ENCODE results near the gene EVI2B.

DNA sequence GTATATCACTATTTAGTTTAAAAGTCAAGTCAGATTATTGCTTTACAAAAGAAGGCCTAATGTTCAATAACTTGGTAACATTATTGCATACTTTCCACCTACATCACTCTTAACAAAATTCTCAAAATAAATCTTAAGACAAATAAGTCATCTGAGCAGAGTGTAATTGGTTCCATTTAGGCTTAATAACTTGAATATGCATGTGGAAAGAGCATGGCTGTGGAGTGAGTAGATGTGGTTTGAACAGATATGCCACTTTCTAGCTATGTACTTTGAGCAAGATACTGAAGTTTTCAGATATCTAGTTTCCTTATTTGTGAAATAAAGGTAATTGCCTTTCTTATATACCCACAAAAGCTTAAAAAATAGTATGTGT is 14.3 kb upstream of the EVI2B start:
- TF ChIP-seq, protein P1, sequence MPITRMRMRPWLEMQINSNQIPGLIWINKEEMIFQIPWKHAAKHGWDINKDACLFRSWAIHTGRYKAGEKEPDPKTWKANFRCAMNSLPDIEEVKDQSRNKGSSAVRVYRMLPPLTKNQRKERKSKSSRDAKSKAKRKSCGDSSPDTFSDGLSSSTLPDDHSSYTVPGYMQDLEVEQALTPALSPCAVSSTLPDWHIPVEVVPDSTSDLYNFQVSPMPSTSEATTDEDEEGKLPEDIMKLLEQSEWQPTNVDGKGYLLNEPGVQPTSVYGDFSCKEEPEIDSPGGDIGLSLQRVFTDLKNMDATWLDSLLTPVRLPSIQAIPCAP (CRISPR knock-in tag; IDR thresholded peaks at IDR 0.05): no peak
- TF ChIP-seq CTCF (IDR thresholded peaks at IDR 0.05) (no peak), E2F4 (CRISPR knock-in tag; IDR thresholded peaks at IDR 0.05; ENCODE audit: borderline replicate concordance, low read depth) (no peak), E2F5 (CRISPR knock-in tag; IDR thresholded peaks at IDR 0.05) (no peak), ARID4B (CRISPR knock-in tag; IDR thresholded peaks at IDR 0.05; ENCODE audit: borderline replicate concordance) (no peak), PRDM15 (CRISPR knock-in tag; IDR thresholded peaks at IDR 0.05) (no peak), TEAD4 (CRISPR knock-in tag; IDR thresholded peaks at IDR 0.05) (no peak), USF2 (CRISPR knock-in tag; IDR thresholded peaks at IDR 0.05) (no peak), ZNF263 (CRISPR knock-in tag; IDR thresholded peaks at IDR 0.05; ENCODE audit: low read depth) (no peak)
- TF ChIP-seq, protein P2, sequence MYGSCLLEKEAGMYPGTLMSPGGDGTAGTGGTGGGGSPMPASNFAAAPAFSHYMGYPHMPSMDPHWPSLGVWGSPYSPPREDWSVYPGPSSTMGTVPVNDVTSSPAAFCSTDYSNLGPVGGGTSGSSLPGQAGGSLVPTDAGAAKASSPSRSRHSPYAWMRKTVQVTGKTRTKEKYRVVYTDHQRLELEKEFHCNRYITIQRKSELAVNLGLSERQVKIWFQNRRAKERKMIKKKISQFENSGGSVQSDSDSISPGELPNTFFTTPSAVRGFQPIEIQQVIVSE (CRISPR knock-in tag; IDR thresholded peaks at IDR 0.05; ENCODE audit: borderline replicate concordance): no peak
- TF ChIP-seq, protein P3, sequence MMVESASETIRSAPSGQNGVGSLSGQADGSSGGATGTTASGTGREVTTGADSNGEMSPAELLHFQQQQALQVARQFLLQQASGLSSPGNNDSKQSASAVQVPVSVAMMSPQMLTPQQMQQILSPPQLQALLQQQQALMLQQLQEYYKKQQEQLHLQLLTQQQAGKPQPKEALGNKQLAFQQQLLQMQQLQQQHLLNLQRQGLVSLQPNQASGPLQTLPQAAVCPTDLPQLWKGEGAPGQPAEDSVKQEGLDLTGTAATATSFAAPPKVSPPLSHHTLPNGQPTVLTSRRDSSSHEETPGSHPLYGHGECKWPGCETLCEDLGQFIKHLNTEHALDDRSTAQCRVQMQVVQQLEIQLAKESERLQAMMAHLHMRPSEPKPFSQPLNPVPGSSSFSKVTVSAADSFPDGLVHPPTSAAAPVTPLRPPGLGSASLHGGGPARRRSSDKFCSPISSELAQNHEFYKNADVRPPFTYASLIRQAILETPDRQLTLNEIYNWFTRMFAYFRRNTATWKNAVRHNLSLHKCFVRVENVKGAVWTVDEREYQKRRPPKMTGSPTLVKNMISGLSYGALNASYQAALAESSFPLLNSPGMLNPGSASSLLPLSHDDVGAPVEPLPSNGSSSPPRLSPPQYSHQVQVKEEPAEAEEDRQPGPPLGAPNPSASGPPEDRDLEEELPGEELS (CRISPR knock-in tag; IDR thresholded peaks at IDR 0.05): no peak

All from WTC11 (cell line).